ENCODE results near the gene XYLB.
"Not testable (repeated sequence)": the region's sequence is repeated elsewhere in the genome, so short reads cannot be mapped to it uniquely, and the experiment has no call there.

XYLB gene

DNA sequence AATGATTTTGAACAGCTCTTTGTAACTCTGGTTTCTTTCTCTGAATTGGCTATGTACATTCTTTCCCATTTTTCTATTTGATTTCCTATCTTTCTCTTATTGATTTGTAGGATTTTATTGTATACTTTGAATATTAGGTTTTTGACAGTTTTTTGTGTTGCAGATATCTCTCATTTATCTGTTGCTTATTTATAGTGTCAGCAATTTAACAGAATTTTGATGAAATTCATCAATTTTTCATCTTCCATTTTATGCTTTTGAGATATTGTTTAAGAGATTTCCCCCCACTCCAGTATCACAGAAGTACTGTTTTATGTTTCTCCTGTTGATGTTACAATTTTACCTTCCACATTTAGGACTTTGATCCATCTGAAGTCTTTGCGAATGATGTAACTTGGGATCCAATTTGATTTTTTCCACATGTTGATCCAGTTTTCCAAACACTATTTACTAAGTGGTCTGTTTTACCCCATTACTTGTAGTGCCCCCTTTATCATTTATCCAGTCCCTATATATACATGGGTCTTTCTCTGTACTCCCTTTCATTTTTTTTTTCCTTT is 46.1 kb downstream of the XYLB start:
- no peak overlapping the region for H3K4me3 ChIP-seq (ENCODE audit: low read depth, low read length)
- TF ChIP-seq CTCF (IDR thresholded peaks at IDR 0.05; ENCODE audit: insufficient read depth, low read depth, low read length, missing control alignments) = no peak
- DNase-seq (ENCODE audit: low read depth) = no peak

- DNase-seq (ENCODE audit: low read depth) = no peak
- TF ChIP-seq CTCF (IDR thresholded peaks at IDR 0.05; ENCODE audit: insufficient read depth, low read depth, low read length, missing control alignments) = no peak
- no peak overlapping the region for H3K4me3 ChIP-seq (ENCODE audit: low read depth, low read length)
These were observed 49.7 kb downstream of the XYLB start for GRCh38 chr3:38396239-38396638.

GRCh38 chr3:38396861-38397260 is 50.3 kb downstream of the XYLB start:
- DNase-seq (ENCODE audit: low read depth) = no peak

DNA sequence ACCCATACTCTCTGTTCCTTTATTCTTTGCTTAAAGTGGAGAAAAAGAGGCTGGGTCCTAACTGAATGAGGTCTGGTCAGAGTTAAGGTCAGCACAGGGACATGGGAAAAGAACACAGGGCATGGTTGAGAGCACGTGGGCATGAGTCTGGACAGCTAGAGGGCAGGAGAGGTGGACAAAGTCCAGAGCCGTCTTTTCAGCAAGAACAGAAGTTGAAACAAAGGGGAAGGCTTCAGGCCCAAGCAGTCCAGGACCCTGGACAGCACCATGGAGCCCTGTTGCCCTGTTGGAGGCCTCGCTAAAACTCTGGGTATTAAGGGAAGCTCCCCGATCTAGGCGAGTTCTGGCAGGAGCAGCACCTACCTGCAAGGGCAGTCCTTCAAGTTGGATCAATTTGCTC is 50.7 kb downstream of the XYLB start:
- no peak for TF ChIP-seq CTCF (IDR thresholded peaks at IDR 0.05; ENCODE audit: insufficient read depth, low read depth, low read length, missing control alignments)
- H3K4me3 ChIP-seq (ENCODE audit: low read depth, low read length) = no peak overlapping the region
- DNase-seq (ENCODE audit: low read depth) = peak; percentile 16

More at GRCh38 chr3:38396861-38397260, 50.3 kb downstream of the XYLB start:
- no peak for TF ChIP-seq CTCF (IDR thresholded peaks at IDR 0.05; ENCODE audit: insufficient read depth, low read depth, low read length, missing control alignments)
- H3K4me3 ChIP-seq (ENCODE audit: low read depth, low read length) = no peak overlapping the region

DNA sequence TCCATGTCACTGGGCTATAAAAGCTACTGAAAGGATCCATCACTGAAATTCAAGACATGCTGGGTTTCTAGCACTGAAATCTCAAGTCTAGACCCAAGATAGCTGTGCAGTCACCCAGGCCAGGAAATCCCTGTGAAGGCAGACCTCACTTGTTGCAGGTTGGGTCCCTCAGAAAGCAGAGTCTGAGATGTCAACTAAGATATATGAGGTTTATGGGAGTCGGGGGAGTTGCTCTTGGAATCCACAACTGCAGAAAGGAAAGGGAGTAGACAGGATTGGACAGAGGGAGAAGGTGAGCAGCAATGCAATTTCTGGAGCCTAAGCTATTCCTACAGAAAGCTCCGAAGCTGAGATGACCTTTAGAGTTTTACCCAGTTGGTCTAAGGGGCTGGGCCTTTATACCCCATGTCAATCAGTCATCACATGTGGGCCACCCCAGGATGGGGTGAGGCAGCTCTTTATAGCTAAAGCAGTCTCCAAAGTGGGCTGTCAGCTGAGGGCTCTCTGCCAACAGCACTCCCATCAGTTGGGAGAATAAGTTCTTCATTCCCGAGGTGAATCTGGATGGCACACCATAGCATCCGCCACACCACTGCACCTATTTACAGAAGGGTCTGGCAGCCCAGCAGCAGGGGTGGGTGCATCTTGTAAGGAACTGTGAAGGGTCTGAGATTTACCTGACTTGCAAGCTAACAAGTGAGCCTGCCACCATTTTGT is 54.8 kb downstream of the XYLB start:
- DNase-seq (ENCODE audit: low read depth) = no peak
- TF ChIP-seq CTCF (IDR thresholded peaks at IDR 0.05; ENCODE audit: insufficient read depth, low read depth, low read length, missing control alignments) = no peak
- H3K4me3 ChIP-seq (ENCODE audit: low read depth, low read length) = no peak overlapping the region

- no peak for DNase-seq (ENCODE audit: low read depth)
- no peak for TF ChIP-seq CTCF (IDR thresholded peaks at IDR 0.05; ENCODE audit: insufficient read depth, low read depth, low read length, missing control alignments)
- no peak overlapping the region for H3K4me3 ChIP-seq (ENCODE audit: low read depth, low read length)
These were observed 57.7 kb downstream of the XYLB start for GRCh38 chr3:38404286-38404685.

- H3K4me3 ChIP-seq (ENCODE audit: low read depth, low read length) = no peak overlapping the region
- no peak for DNase-seq (ENCODE audit: low read depth)
- no peak for TF ChIP-seq CTCF (IDR thresholded peaks at IDR 0.05; ENCODE audit: insufficient read depth, low read depth, low read length, missing control alignments)
These were observed 65.0 kb downstream of the XYLB start for GRCh38 chr3:38411591-38411990.

- not testable (repeated sequence) for DNase-seq (ENCODE audit: low read depth); H3K4me3 ChIP-seq (ENCODE audit: low read depth, low read length)
These were observed 74.2 kb downstream of the XYLB start for GRCh38 chr3:38420758-38421157.
